Tibial nerve (tissue), 3 donors: ENCODE results near the gene PTPRB.

Experiments used
- POLR2A ChIP-seq, 2 donors: fragments of 450-650 bp; IDR thresholded peaks; one replicate each; pipeline ENCODE4 v1.6.1; 2017; ENCODE audit warnings: antibody characterized with exemption in 2 of 2, mild to moderate bottlenecking in 2 of 2, moderate library complexity in 2 of 2
- TF ChIP-seq, protein P1 (sequence below), 5 experiments: fragments of 200-600 bp in 3 of 5; fragments of 450-650 bp in 2 of 5; sonication (generic) in 3 of 5; IDR thresholded peaks; one replicate each; pipeline ENCODE4 v1.5.1; 2016 to 2019; ENCODE audit warnings: antibody characterized with exemption in 5 of 5, mild to moderate bottlenecking in 3 of 5, moderate library complexity in 2 of 5

DNA sequence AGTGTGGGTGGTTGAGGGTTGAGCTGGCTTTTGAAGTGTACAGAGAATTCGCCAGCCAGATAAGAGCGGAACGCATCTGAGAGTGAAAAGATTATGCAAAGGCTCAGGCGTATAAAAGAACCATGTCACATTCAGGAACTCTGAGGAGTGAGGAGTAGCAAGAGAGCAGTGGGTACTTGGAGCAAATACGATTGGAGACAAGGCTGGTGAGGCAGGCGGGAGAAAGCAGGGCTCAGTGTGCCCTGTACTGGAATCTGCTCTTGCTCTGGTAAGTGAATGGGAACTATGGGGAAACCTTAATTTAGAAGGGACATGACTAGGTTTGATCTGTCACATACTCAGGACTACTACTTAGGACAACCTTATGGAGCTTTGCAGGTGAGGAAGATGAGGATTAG lies 87.0 kb downstream of the PTPRB start:
- TF ChIP-seq POLR2A (IDR thresholded peaks at IDR 0.05) = no peak
- TF ChIP-seq, protein P1, sequence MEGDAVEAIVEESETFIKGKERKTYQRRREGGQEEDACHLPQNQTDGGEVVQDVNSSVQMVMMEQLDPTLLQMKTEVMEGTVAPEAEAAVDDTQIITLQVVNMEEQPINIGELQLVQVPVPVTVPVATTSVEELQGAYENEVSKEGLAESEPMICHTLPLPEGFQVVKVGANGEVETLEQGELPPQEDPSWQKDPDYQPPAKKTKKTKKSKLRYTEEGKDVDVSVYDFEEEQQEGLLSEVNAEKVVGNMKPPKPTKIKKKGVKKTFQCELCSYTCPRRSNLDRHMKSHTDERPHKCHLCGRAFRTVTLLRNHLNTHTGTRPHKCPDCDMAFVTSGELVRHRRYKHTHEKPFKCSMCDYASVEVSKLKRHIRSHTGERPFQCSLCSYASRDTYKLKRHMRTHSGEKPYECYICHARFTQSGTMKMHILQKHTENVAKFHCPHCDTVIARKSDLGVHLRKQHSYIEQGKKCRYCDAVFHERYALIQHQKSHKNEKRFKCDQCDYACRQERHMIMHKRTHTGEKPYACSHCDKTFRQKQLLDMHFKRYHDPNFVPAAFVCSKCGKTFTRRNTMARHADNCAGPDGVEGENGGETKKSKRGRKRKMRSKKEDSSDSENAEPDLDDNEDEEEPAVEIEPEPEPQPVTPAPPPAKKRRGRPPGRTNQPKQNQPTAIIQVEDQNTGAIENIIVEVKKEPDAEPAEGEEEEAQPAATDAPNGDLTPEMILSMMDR (IDR thresholded peaks at IDR 0.05) = no peak
